Measurements from ENCODE around the gene PCK1. TPM values are rescaled to one million over a fixed set of nuclear protein-coding genes. Genes with fewer than 3 reads are reported as not detected.

Gene PCK1
- total and polyA plus RNA-seq, 9 donors = 0.30 to 133 (median 1.9) TPM

DNA sequence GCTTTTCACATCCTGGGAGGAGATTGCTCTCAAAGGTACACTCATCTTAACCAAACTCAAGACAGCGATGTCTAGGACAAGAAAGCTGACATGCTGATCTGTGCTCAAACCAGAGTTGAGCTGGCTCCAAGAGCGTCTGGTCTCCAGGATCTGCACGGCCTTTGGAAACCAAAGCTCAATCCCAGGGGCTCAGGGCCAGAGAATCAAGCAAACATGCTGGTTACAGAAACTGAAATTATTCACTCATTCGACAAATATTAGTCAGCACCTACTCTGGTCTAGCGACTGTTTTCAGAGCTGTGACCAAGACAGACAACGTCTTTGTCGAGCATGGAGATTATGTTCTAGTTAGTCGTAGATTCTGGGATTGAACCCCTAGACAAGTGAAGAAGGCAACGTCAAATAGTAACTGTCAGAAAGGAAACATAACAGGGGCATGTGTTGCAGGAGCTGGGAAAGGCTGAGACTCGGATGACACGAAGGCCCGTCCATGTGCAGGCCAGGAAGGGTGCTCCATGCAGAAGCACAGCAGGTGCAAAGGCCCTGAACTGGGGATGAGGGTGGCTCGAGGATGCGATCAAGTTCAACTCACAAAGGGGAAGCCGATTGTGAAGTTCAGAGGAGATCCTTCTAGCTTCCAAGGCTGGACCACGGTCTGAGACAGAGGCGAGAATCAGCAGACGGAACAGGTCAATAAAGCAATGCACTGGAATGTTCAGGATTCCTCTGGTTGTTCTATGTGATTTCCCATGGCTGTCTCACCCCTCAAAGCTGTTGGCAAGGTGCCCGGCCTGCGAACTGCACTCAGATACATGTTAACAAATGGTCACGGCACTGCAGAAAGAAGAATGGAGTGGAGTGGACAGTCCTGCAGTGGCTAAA, 12.5 kb upstream of the PCK1 start:
- Histone ChIP-seq H3K27me3 (no peaks in the 10 kb centered on the region), H3K27ac (no peak overlapping the region), H3K4me3 (no peak overlapping the region), H3K4me1 (ENCODE audit: insufficient read depth) (no peaks in the 10 kb centered on the region), H3K36me3 (no peaks in the 10 kb centered on the region), H3K9me3 (no peaks in the 10 kb centered on the region)
- intact Hi-C loops (cut with DNase I) = no loop called here
- WGBS, 3 donors = 71 to 76% (median 74%) methylated on average over 21 of the region's 21 CpGs
- no peak for TF ChIP-seq EP300 (IDR thresholded peaks at IDR 0.05)
- TF ChIP-seq POLR2A (IDR thresholded peaks at IDR 0.05) = no peak
- TF ChIP-seq, protein P1, sequence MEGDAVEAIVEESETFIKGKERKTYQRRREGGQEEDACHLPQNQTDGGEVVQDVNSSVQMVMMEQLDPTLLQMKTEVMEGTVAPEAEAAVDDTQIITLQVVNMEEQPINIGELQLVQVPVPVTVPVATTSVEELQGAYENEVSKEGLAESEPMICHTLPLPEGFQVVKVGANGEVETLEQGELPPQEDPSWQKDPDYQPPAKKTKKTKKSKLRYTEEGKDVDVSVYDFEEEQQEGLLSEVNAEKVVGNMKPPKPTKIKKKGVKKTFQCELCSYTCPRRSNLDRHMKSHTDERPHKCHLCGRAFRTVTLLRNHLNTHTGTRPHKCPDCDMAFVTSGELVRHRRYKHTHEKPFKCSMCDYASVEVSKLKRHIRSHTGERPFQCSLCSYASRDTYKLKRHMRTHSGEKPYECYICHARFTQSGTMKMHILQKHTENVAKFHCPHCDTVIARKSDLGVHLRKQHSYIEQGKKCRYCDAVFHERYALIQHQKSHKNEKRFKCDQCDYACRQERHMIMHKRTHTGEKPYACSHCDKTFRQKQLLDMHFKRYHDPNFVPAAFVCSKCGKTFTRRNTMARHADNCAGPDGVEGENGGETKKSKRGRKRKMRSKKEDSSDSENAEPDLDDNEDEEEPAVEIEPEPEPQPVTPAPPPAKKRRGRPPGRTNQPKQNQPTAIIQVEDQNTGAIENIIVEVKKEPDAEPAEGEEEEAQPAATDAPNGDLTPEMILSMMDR (IDR thresholded peaks at IDR 0.05) = no peak
- DNase-seq = no peak

DNA sequence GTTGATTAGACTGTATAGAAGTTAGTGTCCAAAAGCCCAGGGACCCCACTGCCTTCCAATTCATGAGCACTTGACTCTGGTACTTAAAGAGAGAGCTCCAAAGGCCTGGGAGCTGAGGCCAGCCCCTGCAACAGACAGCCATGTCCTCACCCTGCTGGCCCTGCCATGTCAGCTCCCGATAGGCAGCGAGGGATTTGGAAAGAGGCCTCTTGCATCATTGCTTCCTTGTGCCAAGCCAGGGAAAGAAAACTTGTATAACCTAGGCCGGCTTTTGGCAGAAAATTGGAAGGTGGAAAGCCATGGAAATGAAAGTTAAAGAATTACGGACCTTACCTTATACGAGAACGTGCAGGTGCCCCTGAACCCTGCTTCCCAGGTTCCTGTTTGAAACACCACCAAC, 8.4 kb upstream of the PCK1 start:
- intact Hi-C loops (cut with DNase I) = no loop called here
- Histone ChIP-seq H3K4me1 (ENCODE audit: insufficient read depth) (no peaks in the 10 kb centered on the region), H3K9me3 (no peaks in the 10 kb centered on the region), H3K36me3 (no peaks in the 10 kb centered on the region), H3K27me3 (no peaks in the 10 kb centered on the region), H3K27ac (no peak overlapping the region), H3K4me3 (no peak overlapping the region)
- DNase-seq = no peak
- WGBS, 3 donors = 89 to 93% (median 90%) methylated on average over 6 of the region's 6 CpGs
- TF ChIP-seq POLR2A (IDR thresholded peaks at IDR 0.05) = no peak
- TF ChIP-seq EP300 (IDR thresholded peaks at IDR 0.05) = no peak
- TF ChIP-seq, protein P1 (IDR thresholded peaks at IDR 0.05) = no peak

DNA sequence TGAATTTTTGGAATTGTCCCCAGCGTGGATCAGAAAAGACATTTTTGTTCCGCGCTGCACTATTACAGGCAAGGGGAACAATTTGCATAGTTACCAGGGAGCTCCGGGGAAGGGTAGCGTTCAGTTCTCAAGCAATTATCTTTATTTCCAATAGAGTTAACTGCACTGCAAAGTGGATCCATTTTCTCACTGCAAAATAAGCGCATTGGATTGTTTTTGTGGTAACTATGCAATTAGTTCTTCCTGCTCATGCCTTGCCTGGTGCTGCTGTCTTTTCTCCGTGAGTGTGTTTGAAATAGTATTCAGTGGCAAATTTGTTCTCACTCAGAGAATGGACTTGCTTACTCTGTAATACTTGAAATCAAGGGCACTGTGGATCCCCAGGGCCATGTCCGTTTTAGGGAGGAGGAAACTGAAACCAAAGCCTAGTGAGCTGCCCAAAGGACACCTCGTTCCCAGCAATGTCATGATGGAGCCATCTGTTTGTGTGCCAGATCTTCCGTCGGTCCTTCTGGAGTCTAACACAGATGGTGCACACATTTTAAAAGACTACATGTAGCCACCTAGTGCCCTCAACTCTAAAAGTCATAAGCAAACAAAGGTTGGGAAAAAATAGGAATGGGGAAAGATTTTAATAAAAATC, 7.4 kb upstream of the PCK1 start:
- no peak for DNase-seq
- no peaks in the 10 kb centered on the region for H3K27me3 ChIP-seq
- no peaks in the 10 kb centered on the region for H3K36me3 ChIP-seq
- H3K9me3 ChIP-seq = no peaks in the 10 kb centered on the region
- no peak overlapping the region for H3K27ac ChIP-seq
- H3K4me1 ChIP-seq (ENCODE audit: insufficient read depth) = no peaks in the 10 kb centered on the region
- 76 to 89% (median 80%) methylated on average over 11 of the region's 11 CpGs for WGBS, 3 donors
- TF ChIP-seq, protein P1 (IDR thresholded peaks at IDR 0.05) = no peak
- no peak for TF ChIP-seq EP300 (IDR thresholded peaks at IDR 0.05)
- TF ChIP-seq POLR2A (IDR thresholded peaks at IDR 0.05) = no peak
- no peak overlapping the region for H3K4me3 ChIP-seq
- intact Hi-C loops (cut with DNase I) = no loop called here

DNA sequence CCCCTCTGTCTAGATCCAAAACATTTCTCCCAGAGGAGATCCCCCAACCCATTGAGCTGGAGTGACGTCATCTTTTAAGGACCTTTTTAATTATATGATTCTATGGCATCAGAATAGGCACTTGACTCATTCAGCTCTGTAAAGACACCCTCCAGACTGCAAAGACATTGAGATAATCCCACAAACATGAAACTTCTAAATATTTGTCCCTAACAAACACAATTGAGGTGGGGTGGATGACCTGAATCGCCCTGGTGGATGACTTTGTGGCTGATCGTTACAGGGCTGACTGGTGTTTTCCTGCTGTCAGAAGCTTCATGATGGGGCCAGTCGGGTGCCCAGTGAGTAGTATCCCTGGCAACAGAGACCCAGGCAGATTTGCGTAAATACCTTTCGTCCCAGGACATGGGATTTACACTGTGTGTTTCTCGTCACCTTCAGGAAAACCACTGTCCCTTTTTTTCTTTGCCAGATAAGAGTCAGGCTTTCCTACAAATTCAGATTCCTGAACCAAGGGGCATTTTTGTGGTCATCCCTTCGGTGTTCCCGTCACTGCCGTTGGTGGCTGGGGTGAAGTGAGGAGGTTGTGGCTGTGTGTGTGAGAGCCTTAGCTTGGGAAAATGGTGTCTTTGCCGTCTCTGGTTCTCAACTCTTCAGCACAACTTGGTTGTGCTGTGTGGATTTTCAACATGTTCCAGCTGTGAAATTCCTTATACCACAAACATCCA, 5.3 kb upstream of the PCK1 start:
- intact Hi-C loops (cut with DNase I) = no loop called here

More for the DNA sequence above, 5.3 kb upstream of the PCK1 start:
- Histone ChIP-seq H3K9me3 (no peaks in the 10 kb centered on the region), H3K4me1 (ENCODE audit: insufficient read depth) (no peaks in the 10 kb centered on the region), H3K36me3 (no peaks in the 10 kb centered on the region), H3K27ac (no peak overlapping the region), H3K27me3 (no peaks in the 10 kb centered on the region), H3K4me3 (no peak overlapping the region)
- WGBS, 3 donors = 79 to 81% (median 79%) methylated on average over 11 of the region's 11 CpGs
- no peak for TF ChIP-seq EP300 (IDR thresholded peaks at IDR 0.05)
- TF ChIP-seq, protein P1 (IDR thresholded peaks at IDR 0.05) = no peak
- no peak for TF ChIP-seq POLR2A (IDR thresholded peaks at IDR 0.05)
- DNase-seq = no peak

All from ovary (tissue), 9 donors.